Colonic mucosa (tissue), 4 donors: ENCODE results near the gene OPA3. TPM values are rescaled to one million over a fixed set of nuclear protein-coding genes. Genes with fewer than 3 reads are reported as not detected.

Experiments used
- DNase-seq: peaks from one replicate; pipeline ENCODE4 v3.0.0-alpha.2; 2020
- H3K27ac ChIP-seq: fragments of 200-600 bp; one replicate; pipeline ENCODE4 v1.8.0; 2021
- H3K27me3 ChIP-seq: fragments of 200-600 bp; one replicate; pipeline ENCODE4 v1.8.0; 2021
- H3K36me3 ChIP-seq: fragments of 200-600 bp; one replicate; pipeline ENCODE4 v1.8.0; 2021
- H3K4me1 ChIP-seq: fragments of 200-600 bp; one replicate; pipeline ENCODE4 v1.8.0; 2021; ENCODE audit warnings: mild to moderate bottlenecking
- H3K4me3 ChIP-seq: fragments of 200-600 bp; one replicate; pipeline ENCODE4 v1.8.0; 2021
- H3K9ac ChIP-seq, 2 donors: one replicate each; pipeline ENCODE4 v1.7.0; 2013; ENCODE audit warnings: control low read depth in 2 of 2, low read depth in 2 of 2, low read length in 2 of 2
- H3K9me3 ChIP-seq: fragments of 200-600 bp; one replicate; pipeline ENCODE4 v1.8.0; 2021
- CTCF ChIP-seq: fragments of 200-600 bp; IDR thresholded peaks from one replicate; pipeline ENCODE4 v1.8.0; 2022; ENCODE audit warnings: antibody characterized with exemption, mild to moderate bottlenecking
- intact Hi-C: fragments of 100-400 bp; cut with DNase I; formaldehyde crosslinking; loops from one replicate; pipeline ENCODE4 v1.14.1; 2022
- total RNA-seq, 2 donors: library from RNA; stranded (reverse); fragmentation: NEBNext Ultra II Directional in 1 of 2; extraction: Animal tissue kit (Norgen Biotek cat#: 25700) in 1 of 2; gene quantifications; one replicate each; pipeline ENCODE4 v1.2.1, GENCODE V29; 2021
- donor health status: healthy.
- donor health status: DM: no; HTN: no; CAD: no.
- donor health status: DM: no; HTN: no; CAD: no.

Gene OPA3
- total RNA-seq, 2 donors from 2014 or later: 12.4 to 14.8 TPM

GRCh38 chr19:45497791-45498190 is 86.8 kb downstream of the OPA3 start:
- no peaks in the 10 kb centered on the region for H3K36me3 ChIP-seq
- peaks cover 17% of the 10 kb centered on the region for H3K4me1 ChIP-seq
- H3K27ac ChIP-seq: no peak overlapping the region
- no peak for TF ChIP-seq CTCF
- H3K27me3 ChIP-seq: peaks cover 24% of the 10 kb centered on the region
- no peak overlapping the region for H3K4me3 ChIP-seq
- intact Hi-C loops: no loop called here
- DNase-seq: no peak
- H3K9me3 ChIP-seq: no peaks in the 10 kb centered on the region
- no peak overlapping the region for H3K9ac ChIP-seq

GRCh38 chr19:45496349-45496953 is 88.2 kb downstream of the OPA3 start:
- Histone ChIP-seq H3K9me3 (no peaks in the 10 kb centered on the region), H3K4me3 (peak overlapping the region; percentile 67), H3K27ac (no peak overlapping the region), H3K4me1 (peaks cover 17% of the 10 kb centered on the region), H3K36me3 (no peaks in the 10 kb centered on the region), H3K27me3 (peaks cover 24% of the 10 kb centered on the region), H3K9ac (peak overlapping the region; percentile 52 to 66)
- intact Hi-C loops: no loop called here
- TF ChIP-seq CTCF: no peak
- DNase-seq: peak; percentile 59

GRCh38 chr19:45495178-45495577 is 89.4 kb downstream of the OPA3 start:
- H3K27me3 ChIP-seq: peaks cover 24% of the 10 kb centered on the region
- no peak for TF ChIP-seq CTCF
- intact Hi-C loops: no loop called here

GRCh38 chr19:45494261-45494916 is 90.2 kb downstream of the OPA3 start:
- DNase-seq: no peak

More at GRCh38 chr19:45495178-45495577, 89.4 kb downstream of the OPA3 start:
- Histone ChIP-seq H3K9ac (no peak overlapping the region), H3K27ac (no peak overlapping the region), H3K36me3 (no peaks in the 10 kb centered on the region), H3K4me3 (no peak overlapping the region), H3K9me3 (no peaks in the 10 kb centered on the region), H3K4me1 (peaks cover 17% of the 10 kb centered on the region)
- DNase-seq: no peak

More at GRCh38 chr19:45494261-45494916, 90.2 kb downstream of the OPA3 start:
- no peak overlapping the region for H3K9ac ChIP-seq
- no peak for TF ChIP-seq CTCF
- peaks cover 24% of the 10 kb centered on the region for H3K27me3 ChIP-seq
- no peaks in the 10 kb centered on the region for H3K9me3 ChIP-seq
- H3K4me1 ChIP-seq: peaks cover 16% of the 10 kb centered on the region
- no peak overlapping the region for H3K27ac ChIP-seq
- H3K4me3 ChIP-seq: no peak overlapping the region
- H3K36me3 ChIP-seq: no peaks in the 10 kb centered on the region
- intact Hi-C loops: no loop called here
